RCC 7860 (cell line): ENCODE data around the gene HRCT1.
A peak's percentile ranks its signal among the peaks of the same experiment; 100 is the strongest.
"Not testable (repeated sequence)": the region's sequence is repeated elsewhere in the genome, so short reads cannot be mapped to it uniquely, and the experiment has no call there.

Source experiments
- DNase-seq: peaks from one replicate; pipeline ENCODE4 v3.0.0-alpha.2; 2015; ENCODE audit warnings: low spot score
- FAIRE-seq: peaks from 2 replicates; lab custom pipeline; 2012; peaks lifted over from hg19 to GRCh38; lab: Jason Lieb, UNC

The HRCT1 gene

GRCh38 chr9:35915681-35916294 is 9.8 kb downstream of the HRCT1 start:
- DNase-seq (no peak), FAIRE-seq (no peak)

GRCh38 chr9:35917261-35917660 is 11.3 kb downstream of the HRCT1 start:
- FAIRE-seq, result no peak
- DNase-seq, result no peak

- FAIRE-seq (no peak), DNase-seq (no peak)
These were observed 12.8 kb downstream of the HRCT1 start for GRCh38 chr9:35918780-35919179.

GRCh38 chr9:35919212-35920008 is 13.4 kb downstream of the HRCT1 start:
- no peak for FAIRE-seq
- DNase-seq, result no peak

- DNase-seq (no peak), FAIRE-seq (no peak)
These were observed 14.1 kb downstream of the HRCT1 start for GRCh38 chr9:35920051-35920620.

- DNase-seq (no peak), FAIRE-seq (no peak)
These were observed 17.6 kb downstream of the HRCT1 start for GRCh38 chr9:35923598-35923926.

- FAIRE-seq, result peak; percentile 99
- DNase-seq, result peak; percentile 98
These were observed 18.1 kb downstream of the HRCT1 start for GRCh38 chr9:35923927-35924763.

- FAIRE-seq (no peak), DNase-seq (no peak)
These were observed 22.8 kb downstream of the HRCT1 start for GRCh38 chr9:35928591-35929452.

- DNase-seq, result no peak
- no peak for FAIRE-seq
These were observed 23.4 kb downstream of the HRCT1 start for GRCh38 chr9:35929453-35929718.

- DNase-seq (no peak), FAIRE-seq (no peak)
These were observed 24.5 kb downstream of the HRCT1 start for GRCh38 chr9:35930521-35930920.

- DNase-seq (no peak), FAIRE-seq (no peak)
These were observed 25.0 kb downstream of the HRCT1 start for GRCh38 chr9:35930989-35931388.

GRCh38 chr9:35932735-35933134 is 26.7 kb downstream of the HRCT1 start:
- DNase-seq, result no peak
- no peak for FAIRE-seq

- FAIRE-seq, result no peak
- DNase-seq, result no peak
These were observed 27.6 kb downstream of the HRCT1 start for GRCh38 chr9:35933550-35934067.

- not testable (repeated sequence) for DNase-seq, FAIRE-seq
These were observed 28.1 kb downstream of the HRCT1 start for GRCh38 chr9:35934069-35934468.

GRCh38 chr9:35935261-35935660 is 29.3 kb downstream of the HRCT1 start:
- DNase-seq (no peak), FAIRE-seq (no peak)

GRCh38 chr9:35935755-35936509 is 29.9 kb downstream of the HRCT1 start:
- FAIRE-seq, result no peak
- DNase-seq, result no peak

GRCh38 chr9:35937227-35937626 is 31.2 kb downstream of the HRCT1 start:
- FAIRE-seq (no peak), DNase-seq (no peak)

- DNase-seq (no peak), FAIRE-seq (no peak)
These were observed 32.7 kb downstream of the HRCT1 start for GRCh38 chr9:35938474-35939356.
